Keratinocyte (primary cell): ENCODE measurements around the gene TLL1. TPM values are rescaled to one million over a fixed set of nuclear protein-coding genes. Genes with fewer than 3 reads are reported as not detected.

Experiments used
- DNase-seq: peaks from one replicate; pipeline ENCODE4 v3.0.0-alpha.2; 2011; ENCODE audit warnings: low read depth, missing footprints, low spot score
- FAIRE-seq: peaks from 2 replicates; lab custom pipeline; 2011; peaks lifted over from hg19 to GRCh38; lab: Jason Lieb, UNC
- H2AFZ ChIP-seq: 2 replicates; pipeline ENCODE4 v1.6.0; 2012; ENCODE audit warnings: low read length, control low read depth, inconsistent platforms; ENCODE audit not compliant: control insufficient read depth
- H3K27ac ChIP-seq: 2 replicates; pipeline ENCODE4 v1.5.1; 2011; ENCODE audit warnings: low read length; ENCODE audit not compliant: control insufficient read depth, insufficient read depth
- H3K27me3 ChIP-seq: 3 replicates; pipeline ENCODE4 v1.6.0; 2011; ENCODE audit warnings: low read length; ENCODE audit not compliant: control insufficient read depth, insufficient read depth; ENCODE audit errors: extremely low read depth
- H3K36me3 ChIP-seq, 2 experiments: 2 replicates in 1 of 2; 3 replicates in 1 of 2; pipeline ENCODE4 v1.5.1; 2011; ENCODE audit warnings: low read length in 2 of 2, mild to moderate bottlenecking in 1 of 2; ENCODE audit not compliant: control insufficient read depth in 2 of 2, insufficient read depth in 2 of 2; ENCODE audit errors: extremely low read depth in 1 of 2
- H3K4me1 ChIP-seq: 3 replicates; pipeline ENCODE4 v1.5.1; 2011; ENCODE audit warnings: low read length; ENCODE audit not compliant: control insufficient read depth, insufficient read depth; ENCODE audit errors: extremely low read depth
- H3K4me2 ChIP-seq: 3 replicates; pipeline ENCODE4 v1.6.0; 2011; ENCODE audit warnings: low read depth, low read length; ENCODE audit not compliant: control insufficient read depth, insufficient read depth; ENCODE audit errors: extremely low read depth
- H3K4me3 ChIP-seq, 3 experiments: fragments of 200-600 bp in 1 of 3; sonication (generic) in 1 of 3; 2 replicates in 2 of 3; 3 replicates in 1 of 3; pipeline ENCODE4 v1.5.1; 2011 to 2016; ENCODE audit warnings: low read length in 3 of 3, mild to moderate bottlenecking in 3 of 3, control low read depth in 2 of 3, inconsistent platforms in 1 of 3, low read depth in 1 of 3, mixed read lengths in 1 of 3, mixed run types in 1 of 3, moderate library complexity in 1 of 3; ENCODE audit not compliant: control insufficient read depth in 2 of 3, insufficient read depth in 2 of 3; ENCODE audit errors: extremely low read depth in 1 of 3
- H3K79me2 ChIP-seq: 2 replicates; pipeline ENCODE4 v1.6.0; 2012; ENCODE audit warnings: low read length; ENCODE audit not compliant: control insufficient read depth, insufficient read depth
- H3K9ac ChIP-seq: 3 replicates; pipeline ENCODE4 v1.6.0; 2011; ENCODE audit warnings: low read length; ENCODE audit not compliant: control insufficient read depth, insufficient read depth; ENCODE audit errors: extremely low read depth
- H3K9me1 ChIP-seq: 3 replicates; pipeline ENCODE4 v1.6.0; 2011; ENCODE audit warnings: low read length; ENCODE audit not compliant: control insufficient read depth, insufficient read depth; ENCODE audit errors: extremely low read depth
- H3K9me3 ChIP-seq: 2 replicates; pipeline ENCODE4 v1.5.1; 2012; ENCODE audit warnings: low read depth, low read length; ENCODE audit not compliant: control insufficient read depth
- H4K20me1 ChIP-seq: 3 replicates; pipeline ENCODE4 v1.6.0; 2011; ENCODE audit warnings: low read length; ENCODE audit not compliant: control insufficient read depth, insufficient read depth; ENCODE audit errors: extremely low read depth
- EZH2 ChIP-seq: IDR thresholded peaks from one replicate; pipeline ENCODE4 v1.6.1; 2012; ENCODE audit warnings: inconsistent platforms, mild to moderate bottlenecking, low read length, moderate library complexity
- dilution Hi-C: fragments of 300-500 bp; cut with MboI; formaldehyde crosslinking; loops from one replicate; pipeline ENCODE4 v1.7.0; 2020; ENCODE audit warnings: low sequenced_read_pairs; ENCODE audit not compliant: extremely low pct_ligation_motif_present
- polyA plus RNA-seq, 5 experiments: library from polyadenylated mRNA; depleted of rRNA in 3 of 5; stranded (reverse) in 3 of 5; stranded (forward) in 1 of 5; unstranded in 1 of 5; fragments of >200 nt; gene quantifications; 1 replicate in 1 of 5; 2 replicates in 3 of 5; 3 replicates in 1 of 5; pipeline versions ENCODE4 v1.2.1 to v1.2.3, GENCODE V29; 2011 to 2012; ENCODE audit warnings: missing spikeins in 2 of 5, low read depth in 1 of 5, low replicate concordance in 1 of 5
- TF ChIP-seq, protein P1 (sequence below), 3 experiments: IDR thresholded peaks in 1 of 3; conservative IDR thresholded peaks in 1 of 3; optimal IDR thresholded peaks in 1 of 3; 2 replicates in 2 of 3; 3 replicates in 1 of 3; pipeline versions ENCODE3 to v1.5.1; 2011; ENCODE audit warnings: low read length in 3 of 3, mild to moderate bottlenecking in 3 of 3, moderate library complexity in 2 of 3, control low read depth in 1 of 3, inconsistent platforms in 1 of 3; ENCODE audit not compliant: insufficient read depth in 2 of 3; ENCODE audit errors: extremely low read depth in 1 of 3

The TLL1 gene
- polyA plus RNA-seq, 1 donor (not counting 4 experiments of a cell fraction or from before 2014, with no cell fraction given): 1.5 TPM

DNA sequence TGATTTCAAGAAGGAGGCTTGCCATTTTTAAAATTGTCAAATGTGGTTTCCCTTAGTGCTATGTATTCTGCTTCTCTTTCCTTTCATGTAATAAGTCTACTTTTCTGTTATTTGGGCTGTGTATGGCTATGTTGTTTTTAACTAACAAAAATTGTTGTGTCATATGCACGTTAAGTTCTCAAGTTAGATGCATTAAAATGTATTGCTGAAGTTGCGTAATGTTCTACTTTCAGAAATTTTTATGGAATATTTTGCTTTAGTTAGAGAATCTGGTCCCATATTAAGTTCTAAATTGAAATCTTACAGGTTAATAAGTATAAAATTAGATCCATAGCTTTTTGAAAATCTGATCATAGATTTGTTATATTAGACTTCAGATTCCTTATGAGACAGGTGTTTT lies 133.2 kb downstream of the TLL1 start:
- no peaks in the 10 kb centered on the region for H4K20me1 ChIP-seq
- H3K27ac ChIP-seq: no peak overlapping the region
- H3K9me1 ChIP-seq: no peaks in the 10 kb centered on the region
- DNase-seq: no peak
- no peak overlapping the region for H3K9ac ChIP-seq
- no peaks in the 10 kb centered on the region for H3K9me3 ChIP-seq
- H3K27me3 ChIP-seq: no peaks in the 10 kb centered on the region
- H3K4me3 ChIP-seq: no peak overlapping the region
- no peak overlapping the region for H2AFZ ChIP-seq
- peaks cover 5% of the 10 kb centered on the region for H3K4me1 ChIP-seq
- no peak for TF ChIP-seq EZH2
- TF ChIP-seq, protein P1, sequence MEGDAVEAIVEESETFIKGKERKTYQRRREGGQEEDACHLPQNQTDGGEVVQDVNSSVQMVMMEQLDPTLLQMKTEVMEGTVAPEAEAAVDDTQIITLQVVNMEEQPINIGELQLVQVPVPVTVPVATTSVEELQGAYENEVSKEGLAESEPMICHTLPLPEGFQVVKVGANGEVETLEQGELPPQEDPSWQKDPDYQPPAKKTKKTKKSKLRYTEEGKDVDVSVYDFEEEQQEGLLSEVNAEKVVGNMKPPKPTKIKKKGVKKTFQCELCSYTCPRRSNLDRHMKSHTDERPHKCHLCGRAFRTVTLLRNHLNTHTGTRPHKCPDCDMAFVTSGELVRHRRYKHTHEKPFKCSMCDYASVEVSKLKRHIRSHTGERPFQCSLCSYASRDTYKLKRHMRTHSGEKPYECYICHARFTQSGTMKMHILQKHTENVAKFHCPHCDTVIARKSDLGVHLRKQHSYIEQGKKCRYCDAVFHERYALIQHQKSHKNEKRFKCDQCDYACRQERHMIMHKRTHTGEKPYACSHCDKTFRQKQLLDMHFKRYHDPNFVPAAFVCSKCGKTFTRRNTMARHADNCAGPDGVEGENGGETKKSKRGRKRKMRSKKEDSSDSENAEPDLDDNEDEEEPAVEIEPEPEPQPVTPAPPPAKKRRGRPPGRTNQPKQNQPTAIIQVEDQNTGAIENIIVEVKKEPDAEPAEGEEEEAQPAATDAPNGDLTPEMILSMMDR (optimal IDR thresholded peaks at IDR 0.05 in 1 of 3, IDR thresholded peaks at IDR 0.05 in 1 of 3, conservative IDR thresholded peaks at IDR 0.05 in 1 of 3; ENCODE audit: extremely low read depth in 1 of 3, insufficient read depth in 2 of 3, low read length in 3 of 3): no peak
- no peaks in the 10 kb centered on the region for H3K79me2 ChIP-seq
- no peak overlapping the region for H3K4me2 ChIP-seq
- dilution Hi-C loops: no loop called here
- no peak for FAIRE-seq
- no peaks in the 10 kb centered on the region for H3K36me3 ChIP-seq

DNA sequence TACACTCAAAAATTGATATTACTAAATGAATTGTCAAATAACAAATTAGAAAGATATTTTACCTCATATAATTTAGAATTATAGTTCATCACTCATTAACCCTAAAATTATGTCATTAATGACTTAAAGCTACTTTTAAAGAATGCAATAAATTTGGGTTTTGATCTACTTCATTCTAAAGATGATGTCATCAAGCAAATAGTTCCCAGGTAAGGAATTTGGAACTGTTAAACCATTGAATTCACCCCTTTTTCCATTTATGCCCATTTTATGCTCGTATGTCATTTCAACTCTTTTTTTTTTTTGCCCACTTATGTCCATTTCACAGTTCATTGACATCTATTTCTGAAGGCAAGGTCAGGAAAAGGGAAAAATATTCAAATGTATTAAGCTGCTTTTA lies 135.5 kb downstream of the TLL1 start:
- Histone ChIP-seq H3K27ac (no peak overlapping the region), H2AFZ (no peak overlapping the region), H3K79me2 (no peaks in the 10 kb centered on the region), H3K36me3 (no peaks in the 10 kb centered on the region), H3K4me1 (peaks cover 20% of the 10 kb centered on the region), H3K4me3 (no peak overlapping the region), H4K20me1 (no peaks in the 10 kb centered on the region), H3K9me1 (no peaks in the 10 kb centered on the region), H3K27me3 (no peaks in the 10 kb centered on the region), H3K9me3 (no peaks in the 10 kb centered on the region), H3K4me2 (no peak overlapping the region), H3K9ac (no peak overlapping the region)
- FAIRE-seq (no peak), DNase-seq (no peak)
- dilution Hi-C loops: no loop called here
- no peak for TF ChIP-seq EZH2
- TF ChIP-seq, protein P1 (optimal IDR thresholded peaks at IDR 0.05 in 1 of 3, IDR thresholded peaks at IDR 0.05 in 1 of 3, conservative IDR thresholded peaks at IDR 0.05 in 1 of 3; ENCODE audit: extremely low read depth in 1 of 3, insufficient read depth in 2 of 3, low read length in 3 of 3): no peak
